Heart left ventricle (tissue), 16 donors: ENCODE data around the gene TNFRSF13B. TPM values are rescaled to one million over a fixed set of nuclear protein-coding genes. Genes with fewer than 3 reads are reported as not detected.
A peak's percentile ranks its signal among the peaks of the same experiment; 100 is the strongest.
"Not testable (repeated sequence)": the region's sequence is repeated elsewhere in the genome, so short reads cannot be mapped to it uniquely, and the experiment has no call there.

Experiments used
- ATAC-seq, 4 donors: fragments of 200-7000 bp; cut with Tn5 transposase; one replicate each; pipeline ENCODE4 v1.9.1; 2020 to 2022; ENCODE audit warnings: moderate library complexity in 4 of 4, mild to moderate bottlenecking in 3 of 4, moderate number of reproducible peaks in 1 of 4
- DNase-seq, 5 donors: peaks; one replicate each; pipeline ENCODE4 v3.0.0-alpha.2; 2020
- H3K27ac ChIP-seq, 12 donors: fragments of 200-600 bp; sonication (generic) in 4 of 12; one replicate each; pipeline versions ENCODE4 v1.5.0 to v1.8.0; 2016 to 2022; ENCODE audit warnings: mild to moderate bottlenecking in 2 of 12
- H3K27me3 ChIP-seq, 9 donors: fragments of 200-600 bp; sonication (generic) in 2 of 9; one replicate each; pipeline versions ENCODE4 v1.5.1 to v1.8.0; 2016 to 2022; ENCODE audit warnings: mild to moderate bottlenecking in 3 of 9
- H3K36me3 ChIP-seq, 9 donors: fragments of 200-600 bp; sonication (generic) in 2 of 9; one replicate each; pipeline versions ENCODE4 v1.5.0 to v1.8.0; 2018 to 2022; ENCODE audit warnings: mild to moderate bottlenecking in 2 of 9
- H3K4me1 ChIP-seq, 12 donors: fragments of 200-600 bp; sonication (generic) in 4 of 12; one replicate each; pipeline versions ENCODE4 v1.5.0 to v1.8.0; 2016 to 2022; ENCODE audit warnings: mild to moderate bottlenecking in 3 of 12
- H3K4me3 ChIP-seq, 12 donors: fragments of 200-600 bp; sonication (generic) in 4 of 12; one replicate each; pipeline versions ENCODE4 v1.5.0 to v1.8.0; 2017 to 2022; ENCODE audit warnings: mild to moderate bottlenecking in 9 of 12, moderate library complexity in 4 of 12
- H3K9me3 ChIP-seq, 12 donors: fragments of 200-600 bp; sonication (generic) in 4 of 12; one replicate each; pipeline versions ENCODE4 v1.5.0 to v1.8.0; 2016 to 2022; ENCODE audit warnings: mild to moderate bottlenecking in 1 of 12
- CTCF ChIP-seq, 12 donors: fragments of 200-600 bp; sonication (generic) in 4 of 12; IDR thresholded peaks; one replicate each; pipeline versions ENCODE4 v1.5.0 to v1.8.0; 2018 to 2022; ENCODE audit warnings: antibody characterized with exemption in 12 of 12, mild to moderate bottlenecking in 5 of 12
- POLR2A ChIP-seq, 2 donors: fragments of 450-650 bp; IDR thresholded peaks; one replicate each; pipeline ENCODE4 v1.6.1; 2017; ENCODE audit warnings: antibody characterized with exemption in 2 of 2, mild to moderate bottlenecking in 2 of 2, moderate library complexity in 2 of 2
- WGBS, 4 donors: extraction: QIAGEN DNeasy Blood & Tissue Kit in 2 of 4; methylation state at CpG; one replicate each; pipeline versions ENCODE4 v1.1.5 to v1.1.7; 2013 to 2018; 5-methylcytosine and 5-hydroxymethylcytosine counted together
- intact Hi-C, 10 donors: fragments of 100-400 bp; cut with DNase I; formaldehyde crosslinking; loops; one replicate each; pipeline versions ENCODE4 v1.11.1 to v1.14.2; 2022
- polyA plus RNA-seq, 2 donors: library from polyadenylated mRNA; stranded (reverse); fragments of 200-250 nt; gene quantifications; one replicate each; pipeline ENCODE4 v1.2.3, GENCODE V29; 2013
- total RNA-seq, 9 donors: library from RNA; depleted of rRNA in 2 of 9; stranded (reverse); fragments of >200 nt in 2 of 9; fragmentation: NEBNext Ultra II Directional in 3 of 9; extraction: Animal tissue kit (Norgen Biotek cat#: 25700) in 3 of 9; gene quantifications; one replicate each; pipeline versions ENCODE4 v1.1.0 to v1.2.4, GENCODE V29; 2016 to 2023
- donor health status: ischemic (EF 13 %, LVEDD 7.1; RV severe dilation, severe dysfunction).
- donor health status: healthy with polysubstance abuse.
- donor health status: DM: no; HTN: yes; CAD: no.
- donor health status: DM: no; HTN: no; CAD: no.
- donor health status: ischemic (EF 25% LVEDD 6.9; RV normal size, moderate dysfunction).
- donor health status: ischemic (EF 25% LVEDD 5.7; RV mildly dilated, moderate dysfunction).
- donor health status: healthy.
- donor health status: DM: yes; HTN: yes; CAD: no.
- donor health status: ischemic (EF 35%, LVEDD 5.7; RV mildly dilated, moderate dysfunction).
- donor health status: nonischemic (EF 11% LVEDD 7.7; RV severe dilation, severe dysfunction).
- donor health status: DM: yes; HTN: yes; CAD: no.
- donor health status: PGD.
- donor health status: ischemic (EF 29% LVEDD 5.4; RV normal size, mild dysfunction).
- donor health status: nonischemic (EF 23%, LVEDD 6.1; RV moderate dilation, normal function).

TNFRSF13B gene
- total and polyA plus RNA-seq, 11 donors, result not detected

DNA sequence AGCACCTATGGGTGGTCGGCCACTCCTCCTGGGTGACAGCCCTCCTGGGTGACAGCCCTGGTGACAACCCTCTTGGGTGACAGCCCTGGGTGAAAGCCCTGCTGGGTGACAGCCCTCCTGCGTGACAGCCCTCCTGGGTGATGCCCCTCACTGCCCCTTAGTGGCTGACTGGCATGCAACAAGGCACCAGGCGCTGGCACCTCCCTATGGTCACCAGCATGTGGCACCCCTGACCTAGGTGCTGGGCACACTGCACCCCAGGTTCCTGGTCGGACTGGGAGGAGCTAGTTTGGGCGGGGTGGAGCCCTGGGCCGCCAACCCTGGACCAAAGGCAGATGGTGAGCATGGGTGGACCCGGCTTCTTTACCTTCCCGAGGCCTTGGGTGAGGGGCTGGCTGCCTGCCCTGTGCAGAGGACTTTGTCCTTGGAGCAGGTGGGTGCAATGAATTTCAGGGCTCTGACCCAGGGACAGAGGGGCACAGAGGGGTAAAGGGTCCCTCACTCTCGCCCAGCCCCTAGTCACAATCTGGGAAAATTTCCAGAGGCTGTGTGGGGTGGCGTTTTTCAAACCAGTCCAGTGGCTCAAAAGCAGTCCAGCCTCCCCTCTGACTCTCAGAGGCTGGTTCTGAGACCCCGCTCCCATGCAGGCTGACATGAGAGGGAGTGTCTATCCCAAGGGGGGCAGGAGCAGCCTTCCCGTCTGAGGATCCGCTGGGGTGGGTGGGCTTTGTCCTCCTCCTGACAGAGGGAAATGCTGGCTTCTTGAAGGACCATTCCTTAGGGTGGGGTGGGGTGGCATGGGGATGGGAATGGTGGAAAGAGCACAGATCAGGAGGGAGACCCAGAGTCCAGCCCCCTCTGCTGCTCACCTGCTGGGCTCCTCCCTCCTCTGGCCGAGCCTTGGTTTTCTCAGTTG is 25.9 kb upstream of the TNFRSF13B start:
- intact Hi-C loops, result no loop called here
- DNase-seq (peak in 3 of 5 donors; percentile 27 to 83 (median 45)), ATAC-seq (no peak)
- H3K9me3 ChIP-seq, result no peaks in the 10 kb centered on the region
- H3K4me3 ChIP-seq, result no peak overlapping the region
- H3K4me1 ChIP-seq, result peaks cover 0 to 8% (median 6%) of the 10 kb centered on the region in 12 donors
- TF ChIP-seq POLR2A (IDR thresholded peaks at IDR 0.05), result no peak
- peak in 3 of 12 donors; percentile 27 to 57 (median 30) for TF ChIP-seq CTCF (IDR thresholded peaks at IDR 0.05)
- no peak overlapping the region for H3K27ac ChIP-seq
- H3K36me3 ChIP-seq, result no peaks in the 10 kb centered on the region
- 93 to 96% (median 95%) methylated on average over 5 to 14 of the region's 14 CpGs for WGBS, 4 donors
- no peaks in the 10 kb centered on the region for H3K27me3 ChIP-seq

DNA sequence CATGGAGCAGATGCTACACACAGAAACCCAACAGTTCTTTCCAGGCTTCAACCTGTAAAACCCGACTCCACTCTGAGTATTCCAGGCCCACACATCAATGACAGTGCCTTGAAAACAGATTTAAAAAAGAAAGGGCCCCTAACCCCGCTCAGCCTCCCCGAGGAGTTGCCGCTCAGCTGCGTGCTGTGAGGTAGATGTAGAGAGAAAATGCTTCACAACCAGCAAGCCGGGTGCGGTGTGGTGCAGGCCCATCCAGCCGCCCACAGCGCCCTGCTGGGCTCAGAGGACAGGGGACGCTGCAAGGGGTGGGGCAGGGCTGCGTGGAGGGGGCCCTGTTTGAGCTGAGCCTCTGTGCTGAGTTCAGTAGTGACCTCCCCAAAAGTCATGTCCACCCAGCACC is 24.8 kb upstream of the TNFRSF13B start:
- 87 to 97% (median 89%) methylated on average over 11 of the region's 11 CpGs for WGBS, 4 donors
- H3K36me3 ChIP-seq, intact Hi-C loops, H3K9me3 ChIP-seq, H3K27me3 ChIP-seq, H3K4me1 ChIP-seq, H3K4me3 ChIP-seq, ATAC-seq, H3K27ac ChIP-seq, DNase-seq: not testable (repeated sequence)

- Histone ChIP-seq H3K4me3 (no peak overlapping the region), H3K9me3 (no peaks in the 10 kb centered on the region), H3K36me3 (no peaks in the 10 kb centered on the region), H3K27me3 (no peaks in the 10 kb centered on the region), H3K4me1 (peaks cover 0 to 4% (median 0%) of the 10 kb centered on the region in 12 donors), H3K27ac (no peak overlapping the region)
- intact Hi-C loops, result no loop called here
- WGBS, 4 donors, result 89 to 91% (median 89%) methylated on average over 7 of the region's 7 CpGs
- DNase-seq (peak in 1 of 5 donors; percentile 3), ATAC-seq (no peak)
- TF ChIP-seq CTCF (IDR thresholded peaks at IDR 0.05) (no peak), POLR2A (IDR thresholded peaks at IDR 0.05) (no peak)
Observed at GRCh38 chr17:16995930-16996329, 24.0 kb upstream of the TNFRSF13B start.

DNA sequence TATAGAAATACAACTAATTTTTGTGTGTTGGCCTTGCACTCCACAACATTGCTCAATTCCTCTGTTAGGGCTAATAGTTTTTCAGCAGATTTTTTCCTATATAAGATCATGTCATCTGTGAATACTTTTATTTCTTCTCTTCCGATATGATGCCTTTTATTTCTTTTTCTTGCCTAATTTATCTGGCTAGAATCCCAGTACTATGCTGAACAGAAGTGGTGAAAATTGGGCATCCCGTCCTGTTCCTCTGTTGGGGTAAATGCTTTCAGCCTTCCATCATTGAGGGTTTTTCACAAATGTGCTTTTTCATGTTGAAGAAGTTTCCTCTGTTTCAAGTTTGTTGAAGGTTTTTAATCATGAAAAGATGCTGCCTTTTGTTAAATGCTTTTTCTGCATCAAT is 22.7 kb upstream of the TNFRSF13B start:
- H3K27ac ChIP-seq, result no peak overlapping the region
- TF ChIP-seq CTCF (IDR thresholded peaks at IDR 0.05) (no peak), POLR2A (IDR thresholded peaks at IDR 0.05) (no peak)
- H3K27me3 ChIP-seq, result no peaks in the 10 kb centered on the region
- WGBS, 4 donors, result 81 to 91% (median 86%) methylated on average over 2 of the region's 2 CpGs
- H3K4me3 ChIP-seq, result no peak overlapping the region
- H3K36me3 ChIP-seq, result no peaks in the 10 kb centered on the region
- H3K9me3 ChIP-seq, result no peaks in the 10 kb centered on the region
- H3K4me1 ChIP-seq, result peaks cover 0 to 7% (median 0%) of the 10 kb centered on the region in 12 donors
- ATAC-seq, result no peak
- intact Hi-C loops, result loop anchor here in 4 of 10 donors (5.0 kb wide), 3 partner anchors 72 to 457 kb away; no protein-coding TSS in a partner anchor
- no peak for DNase-seq
